AG04449 (cell line): Measurements from ENCODE around the gene CLCA1.

ENCODE experiments used
- CTCF ChIA-PET: fragments of 350-600 bp; formaldehyde crosslinking; extraction: SDS; loops from one replicate; lab custom pipeline; 2021; ENCODE audit warnings: antibody characterized with exemption; lab: Yijun Ruan, JAX
- POLR2A ChIA-PET: fragments of 400-600, 350-600 bp; formaldehyde crosslinking; extraction: SDS; loops from one replicate; lab custom pipeline; 2020; ENCODE audit warnings: antibody characterized with exemption, inconsistent platforms; lab: Yijun Ruan, JAX
- DNase-seq: peaks from one replicate; pipeline ENCODE4 v3.0.0-alpha.2; 2010; ENCODE audit warnings: low read depth, low spot score
- H3K4me3 ChIP-seq: 2 replicates; pipeline ENCODE4 v1.5.1; 2011; ENCODE audit warnings: low read depth, mild to moderate bottlenecking, control low read depth, low read length
- TF ChIP-seq, protein P1 (sequence below): IDR thresholded peaks from one replicate; pipeline ENCODE4 v1.5.1; 2011; ENCODE audit warnings: mild to moderate bottlenecking, moderate library complexity, low read length, control low read depth, inconsistent platforms; ENCODE audit not compliant: insufficient read depth; ENCODE audit errors: missing control alignments

Gene CLCA1, protein sequence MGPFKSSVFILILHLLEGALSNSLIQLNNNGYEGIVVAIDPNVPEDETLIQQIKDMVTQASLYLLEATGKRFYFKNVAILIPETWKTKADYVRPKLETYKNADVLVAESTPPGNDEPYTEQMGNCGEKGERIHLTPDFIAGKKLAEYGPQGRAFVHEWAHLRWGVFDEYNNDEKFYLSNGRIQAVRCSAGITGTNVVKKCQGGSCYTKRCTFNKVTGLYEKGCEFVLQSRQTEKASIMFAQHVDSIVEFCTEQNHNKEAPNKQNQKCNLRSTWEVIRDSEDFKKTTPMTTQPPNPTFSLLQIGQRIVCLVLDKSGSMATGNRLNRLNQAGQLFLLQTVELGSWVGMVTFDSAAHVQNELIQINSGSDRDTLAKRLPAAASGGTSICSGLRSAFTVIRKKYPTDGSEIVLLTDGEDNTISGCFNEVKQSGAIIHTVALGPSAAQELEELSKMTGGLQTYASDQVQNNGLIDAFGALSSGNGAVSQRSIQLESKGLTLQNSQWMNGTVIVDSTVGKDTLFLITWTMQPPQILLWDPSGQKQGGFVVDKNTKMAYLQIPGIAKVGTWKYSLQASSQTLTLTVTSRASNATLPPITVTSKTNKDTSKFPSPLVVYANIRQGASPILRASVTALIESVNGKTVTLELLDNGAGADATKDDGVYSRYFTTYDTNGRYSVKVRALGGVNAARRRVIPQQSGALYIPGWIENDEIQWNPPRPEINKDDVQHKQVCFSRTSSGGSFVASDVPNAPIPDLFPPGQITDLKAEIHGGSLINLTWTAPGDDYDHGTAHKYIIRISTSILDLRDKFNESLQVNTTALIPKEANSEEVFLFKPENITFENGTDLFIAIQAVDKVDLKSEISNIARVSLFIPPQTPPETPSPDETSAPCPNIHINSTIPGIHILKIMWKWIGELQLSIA

DNA sequence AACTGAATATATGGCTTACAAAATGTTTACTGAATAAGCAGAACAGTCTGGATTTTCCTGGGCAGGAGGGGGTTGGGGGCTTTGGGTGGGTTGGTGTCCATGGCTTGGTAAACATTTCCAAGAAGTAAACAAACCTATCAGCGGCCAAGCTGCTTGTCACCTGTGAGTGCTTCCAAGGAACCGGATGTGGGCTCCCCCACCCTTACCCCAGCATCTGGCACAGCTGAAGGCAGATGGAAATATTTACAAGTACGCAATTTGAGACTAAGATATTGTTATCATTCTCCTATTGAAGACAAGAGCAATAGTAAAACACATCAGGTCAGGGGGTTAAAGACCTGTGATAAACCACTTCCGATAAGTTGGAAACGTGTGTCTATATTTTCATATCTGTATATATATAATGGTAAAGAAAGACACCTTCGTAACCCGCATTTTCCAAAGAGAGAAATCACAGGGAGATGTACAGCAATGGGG is at the start of gene CLCA1:
TSS of gene CLCA1 (plus strand) at position 427 of the 477 bp plus-strand sequence. CDS start at position 472, 45 bp downstream.
- POLR2A ChIA-PET = no interaction called here
- no peak for DNase-seq

DNA sequence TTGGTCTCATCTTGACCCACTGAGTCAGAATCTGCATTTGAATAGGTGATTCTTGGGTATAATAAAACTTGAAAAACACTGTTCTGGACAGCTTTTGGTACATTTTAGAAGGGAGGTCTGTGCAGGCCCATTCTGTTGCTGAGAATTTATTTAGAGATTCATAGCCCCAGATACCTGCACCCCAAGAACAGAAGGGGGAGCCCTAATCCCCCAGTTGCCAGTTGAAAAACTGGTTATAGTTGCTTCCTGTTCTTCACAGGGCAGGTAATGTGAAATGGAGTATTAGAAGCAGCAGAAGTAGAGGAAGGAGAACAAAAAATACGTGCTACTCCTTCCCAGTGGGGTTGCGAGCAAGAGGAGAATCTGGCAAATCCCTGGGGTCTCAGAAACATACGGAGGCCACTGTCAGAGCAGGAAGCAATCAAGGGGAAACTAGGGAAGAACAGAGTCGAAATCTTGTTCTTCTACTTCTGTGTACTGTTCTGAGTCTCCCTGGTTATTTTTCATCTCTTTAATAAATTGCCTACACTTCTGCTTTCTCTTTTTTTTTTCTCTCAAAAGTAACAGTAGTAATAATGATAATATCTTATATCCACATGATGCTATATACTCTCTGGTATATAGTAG is 49.3 kb upstream of the CLCA1 start:
- DNase-seq = no peak
- no peak overlapping the region for H3K4me3 ChIP-seq
- TF ChIP-seq, protein P1, sequence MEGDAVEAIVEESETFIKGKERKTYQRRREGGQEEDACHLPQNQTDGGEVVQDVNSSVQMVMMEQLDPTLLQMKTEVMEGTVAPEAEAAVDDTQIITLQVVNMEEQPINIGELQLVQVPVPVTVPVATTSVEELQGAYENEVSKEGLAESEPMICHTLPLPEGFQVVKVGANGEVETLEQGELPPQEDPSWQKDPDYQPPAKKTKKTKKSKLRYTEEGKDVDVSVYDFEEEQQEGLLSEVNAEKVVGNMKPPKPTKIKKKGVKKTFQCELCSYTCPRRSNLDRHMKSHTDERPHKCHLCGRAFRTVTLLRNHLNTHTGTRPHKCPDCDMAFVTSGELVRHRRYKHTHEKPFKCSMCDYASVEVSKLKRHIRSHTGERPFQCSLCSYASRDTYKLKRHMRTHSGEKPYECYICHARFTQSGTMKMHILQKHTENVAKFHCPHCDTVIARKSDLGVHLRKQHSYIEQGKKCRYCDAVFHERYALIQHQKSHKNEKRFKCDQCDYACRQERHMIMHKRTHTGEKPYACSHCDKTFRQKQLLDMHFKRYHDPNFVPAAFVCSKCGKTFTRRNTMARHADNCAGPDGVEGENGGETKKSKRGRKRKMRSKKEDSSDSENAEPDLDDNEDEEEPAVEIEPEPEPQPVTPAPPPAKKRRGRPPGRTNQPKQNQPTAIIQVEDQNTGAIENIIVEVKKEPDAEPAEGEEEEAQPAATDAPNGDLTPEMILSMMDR = peak; percentile 49
- ChIA-PET POLR2A (no interaction called here), CTCF (interaction anchor here (0.9 to 1.3 kb wide), 4 partner anchors 54 to 88 kb away, joined by 3 to 4 read pairs (median 4); no protein-coding TSS in a partner anchor)

More for the DNA sequence above, at the start of gene CLCA1:
- CTCF ChIA-PET = interaction anchor here (1.3 to 1.4 kb wide), 2 partner anchors 8 to 11 kb away, joined by 3 read pairs; no protein-coding TSS in a partner anchor
- no peak within 1 kb of the TSS for H3K4me3 ChIP-seq
- TF ChIP-seq, protein P1 = no peak

DNA sequence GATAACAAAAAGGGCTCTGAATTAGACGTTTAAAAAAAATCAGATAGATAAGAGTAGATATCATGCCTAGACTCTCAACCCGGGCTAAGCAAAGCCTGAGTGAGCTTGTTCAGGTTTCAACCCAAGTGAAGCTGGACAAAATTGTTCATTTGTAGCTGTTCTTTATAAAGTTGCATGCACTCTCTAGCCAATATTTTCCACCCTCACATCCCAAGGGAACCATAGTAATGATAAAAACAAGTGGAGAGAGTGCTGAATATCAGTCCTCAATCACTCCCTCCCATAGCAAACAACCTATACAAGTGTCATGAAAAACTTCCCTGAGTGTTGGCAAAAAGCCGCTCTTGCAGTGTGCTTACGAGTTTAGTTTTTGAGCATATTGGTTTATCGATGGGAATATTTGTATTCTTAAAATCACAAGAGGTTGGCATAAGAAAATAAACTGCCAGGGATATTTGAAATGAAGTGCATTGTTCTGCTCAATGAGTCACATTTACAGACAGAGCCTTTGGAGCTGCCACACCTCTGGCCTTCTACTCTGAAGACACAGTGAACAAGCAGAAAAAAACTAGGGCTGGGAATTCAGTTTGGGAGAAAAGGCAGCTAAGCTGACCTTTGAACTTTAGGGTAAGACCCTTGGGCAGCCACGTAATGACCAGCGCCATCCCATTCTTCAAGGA is 47.0 kb upstream of the CLCA1 start:
- no peak overlapping the region for H3K4me3 ChIP-seq
- DNase-seq = no peak
- TF ChIP-seq, protein P1 = no peak
- ChIA-PET POLR2A (no interaction called here), CTCF (interaction anchor here (0.8 kb wide), 1 partner anchor 52 kb away, joined by 3 read pairs; no protein-coding TSS in a partner anchor)

DNA sequence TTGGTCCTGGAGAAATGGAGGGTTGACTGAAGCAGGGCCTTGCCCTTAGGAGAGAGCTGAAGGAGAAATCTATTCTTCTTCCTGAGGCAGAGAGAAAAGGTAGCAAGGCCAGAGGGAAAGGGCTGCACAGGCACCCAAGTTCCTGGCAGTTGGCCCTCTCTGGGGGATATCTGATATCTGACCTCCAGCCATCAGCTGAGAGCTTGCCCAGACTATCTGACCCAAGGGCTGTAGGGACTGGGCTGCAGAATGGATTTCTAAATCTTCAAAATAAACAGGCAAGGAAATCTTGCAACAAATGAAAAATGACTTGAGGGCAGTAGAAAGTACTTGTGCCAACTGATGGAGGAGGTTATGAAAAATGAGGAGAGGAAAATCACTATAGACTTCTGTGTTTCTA is 45.3 kb upstream of the CLCA1 start:
- DNase-seq = no peak
- ChIA-PET POLR2A (no interaction called here), CTCF (interaction anchor here (0.7 to 1.2 kb wide), 2 partner anchors 13 to 77 kb away, joined by 3 read pairs; no protein-coding TSS in a partner anchor)
- no peak overlapping the region for H3K4me3 ChIP-seq
- TF ChIP-seq, protein P1 = no peak

DNA sequence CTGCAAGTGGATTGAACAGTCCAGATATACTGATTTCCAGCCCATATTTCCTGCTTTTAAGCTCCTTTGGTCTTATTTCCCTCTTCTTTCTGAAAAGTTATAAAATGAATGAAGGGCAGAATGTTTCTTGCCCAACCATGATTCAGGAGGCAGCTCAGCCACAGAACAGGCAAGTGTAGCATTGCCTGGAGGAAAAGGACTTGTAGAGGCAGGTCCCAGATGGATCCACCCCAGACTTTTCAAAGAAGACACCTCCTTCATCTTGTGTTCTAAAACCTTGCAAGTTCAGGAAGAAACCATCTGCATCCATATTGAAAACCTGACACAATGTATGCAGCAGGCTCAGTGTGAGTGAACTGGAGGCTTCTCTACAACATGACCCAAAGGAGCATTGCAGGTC is 44.9 kb upstream of the CLCA1 start, which contains the start of gene CLCA2:
TSS of gene CLCA2 (plus strand) at position 299 of the 400 bp plus-strand sequence. CDS start at position 376, 77 bp downstream.
- ChIA-PET CTCF (interaction anchor here (0.7 to 3.6 kb wide), 5 partner anchors 8 to 82 kb away, joined by 3 to 13 read pairs (median 3); no protein-coding TSS in a partner anchor), POLR2A (no interaction called here)
- no peak for DNase-seq
- TF ChIP-seq, protein P1 = no peak
- H3K4me3 ChIP-seq = no peak within 1 kb of the TSS
